ENCODE measurements around the gene ITIH5. TPM values are rescaled to one million over a fixed set of nuclear protein-coding genes. Genes with fewer than 3 reads are reported as not detected.

ITIH5 gene
- total RNA-seq, 4 donors from 2014 or later: 24.9 to 68.1 (median 39.0) TPM

GRCh38 chr10:7625009-7625408, 41.8 kb downstream of the ITIH5 start:
- TF ChIP-seq POLR2A (IDR thresholded peaks at IDR 0.05; ENCODE audit: low read depth): no peak
- no peak for TF ChIP-seq CTCF (IDR thresholded peaks at IDR 0.05)
- no peak for TF ChIP-seq EP300 (IDR thresholded peaks at IDR 0.05)
- TF ChIP-seq POLR2AphosphoS5 (IDR thresholded peaks at IDR 0.05): no peak
- peaks cover 0 to 27% (median 20%) of the 10 kb centered on the region in 4 donors for H3K4me1 ChIP-seq
- H3K9me3 ChIP-seq: no peaks in the 10 kb centered on the region
- peak overlapping the region in 3 of 4 donors; percentile 74 to 77 (median 76) for H3K27ac ChIP-seq (replicated peaks in 1 of 4)
- DNase-seq (ENCODE audit: extremely low spot score): no peak
- H3K27me3 ChIP-seq: no peaks in the 10 kb centered on the region
- intact Hi-C loops (cut with DNase I): no loop called here
- no peak overlapping the region for H3K4me3 ChIP-seq
- no peaks in the 10 kb centered on the region for H3K36me3 ChIP-seq
- WGBS: 90% methylated on average over 2 of the region's 2 CpGs

- H3K27ac ChIP-seq (replicated peaks in 1 of 4): no peak overlapping the region
Measured at GRCh38 chr10:7622969-7623368, 43.8 kb downstream of the ITIH5 start.

GRCh38 chr10:7618461-7618860, 48.3 kb downstream of the ITIH5 start:
- intact Hi-C loops (cut with DNase I): no loop called here
- no peak overlapping the region for H3K27ac ChIP-seq (replicated peaks in 1 of 4)
- peaks cover 0 to 4% (median 0%) of the 10 kb centered on the region in 4 donors for H3K36me3 ChIP-seq
- H3K27me3 ChIP-seq: no peaks in the 10 kb centered on the region
- peaks cover 2 to 12% (median 11%) of the 10 kb centered on the region in 4 donors for H3K4me1 ChIP-seq
- TF ChIP-seq POLR2AphosphoS5 (IDR thresholded peaks at IDR 0.05): no peak
- TF ChIP-seq EP300 (IDR thresholded peaks at IDR 0.05): no peak
- no peak for TF ChIP-seq POLR2A (IDR thresholded peaks at IDR 0.05; ENCODE audit: low read depth)
- TF ChIP-seq CTCF (IDR thresholded peaks at IDR 0.05): no peak
- no peak for DNase-seq (ENCODE audit: extremely low spot score)
- H3K4me3 ChIP-seq: no peak overlapping the region
- no peaks in the 10 kb centered on the region for H3K9me3 ChIP-seq
- WGBS: 37% methylated on average over 2 of the region's 2 CpGs

More at GRCh38 chr10:7622969-7623368, 43.8 kb downstream of the ITIH5 start:
- peaks cover 2 to 39% (median 30%) of the 10 kb centered on the region in 4 donors for H3K4me1 ChIP-seq
- H3K36me3 ChIP-seq: no peaks in the 10 kb centered on the region
- DNase-seq (ENCODE audit: extremely low spot score): no peak
- no peak overlapping the region for H3K4me3 ChIP-seq
- no peaks in the 10 kb centered on the region for H3K27me3 ChIP-seq
- 56% methylated on average over 6 of the region's 6 CpGs for WGBS
- intact Hi-C loops (cut with DNase I): no loop called here
- TF ChIP-seq POLR2A (IDR thresholded peaks at IDR 0.05; ENCODE audit: low read depth) (no peak), POLR2AphosphoS5 (IDR thresholded peaks at IDR 0.05) (peak; percentile 9 to 31), CTCF (IDR thresholded peaks at IDR 0.05) (peak; percentile 9 to 16 (median 11))
- no peaks in the 10 kb centered on the region for H3K9me3 ChIP-seq

- no peak for TF ChIP-seq CTCF (IDR thresholded peaks at IDR 0.05)
- no peak for TF ChIP-seq EP300 (IDR thresholded peaks at IDR 0.05)
- H3K4me1 ChIP-seq: peaks cover 6 to 34% (median 30%) of the 10 kb centered on the region in 4 donors
- H3K9me3 ChIP-seq: no peaks in the 10 kb centered on the region
- no peak for DNase-seq (ENCODE audit: extremely low spot score)
- peaks cover 0 to 4% (median 0%) of the 10 kb centered on the region in 4 donors for H3K36me3 ChIP-seq
- intact Hi-C loops (cut with DNase I): no loop called here
- no peaks in the 10 kb centered on the region for H3K27me3 ChIP-seq
- 81% methylated on average over 3 of the region's 3 CpGs for WGBS
- no peak overlapping the region for H3K27ac ChIP-seq (replicated peaks in 1 of 4)
- H3K4me3 ChIP-seq: no peak overlapping the region
Measured at GRCh38 chr10:7611909-7612308, 54.9 kb downstream of the ITIH5 start.
